ENCODE data around the gene MED27. TPM values are rescaled to one million over a fixed set of nuclear protein-coding genes. Genes with fewer than 3 reads are reported as not detected.

MED27 gene
- total and polyA plus RNA-seq, 2 of the 8 experiments (the other 6 are each of a cell fraction or from before 2014, with no cell fraction given), result 29.9 to 56.5 TPM

- peak in 1 of 2 experiments; percentile 66 for DNase-seq (ENCODE audit: low read depth in 1 of 2, low spot score in 2 of 2)
- Histone ChIP-seq H3K14ac (ENCODE audit: insufficient read length) (no peak overlapping the region), H3K9me3 (ENCODE audit: insufficient read depth in 2 of 2, low read depth in 1 of 2, low read length in 1 of 2) (peaks cover 0 to 6% of the 10 kb centered on the region in 2 experiments; a peak in 2 of 4 replicates), H3K79me1 (ENCODE audit: low read depth, low read length) (no peaks in the 10 kb centered on the region), H2AK5ac (ENCODE audit: low read depth, low read length) (no peak overlapping the region), H3K4me2 (ENCODE audit: insufficient read depth in 1 of 2, low read depth in 2 of 2, low read length in 2 of 2) (no peak overlapping the region), H3K23me2 (ENCODE audit: low read depth, low read length) (no peaks in the 10 kb centered on the region), H4K8ac (ENCODE audit: extremely low read depth, insufficient read depth, low read length) (no peak overlapping the region), H4K5ac (ENCODE audit: insufficient read length, low read depth, low read length) (no peak overlapping the region), H3K18ac (ENCODE audit: extremely low read depth, low read length) (peak overlapping the region; percentile 48; the same call in 1 of the 2 replicates), H2BK120ac (replicated peaks; ENCODE audit: low read depth, low read length) (no peak overlapping the region), H2AFZ (ENCODE audit: low read length) (no peak overlapping the region), H3K27ac (ENCODE audit: low read depth, low read length) (no peak overlapping the region), H3K79me2 (ENCODE audit: control insufficient read depth in 1 of 2, insufficient read depth in 2 of 2, low read length in 2 of 2) (no peaks in the 10 kb centered on the region), H2BK5ac (ENCODE audit: low read depth, low read length) (no peak overlapping the region), H3K4me3 (ENCODE audit: extremely low read depth in 1 of 4, insufficient read depth in 2 of 4, low read depth in 3 of 4, low read length in 4 of 4) (no peak overlapping the region), H3K23ac (ENCODE audit: insufficient read length) (no peak overlapping the region), H3K56ac (replicated peaks; ENCODE audit: insufficient read length, low read depth, low read length) (no peak overlapping the region), H3K4me1 (replicated peaks in 1 of 4; ENCODE audit: control insufficient read depth in 3 of 4, insufficient read depth in 4 of 4, low read length in 3 of 4) (peaks cover 0 to 3% (median 0%) of the 10 kb centered on the region in 4 experiments; a peak in 2 of 7 replicates), H2BK12ac (ENCODE audit: low read depth, low read length) (no peak overlapping the region), H3K36me3 (ENCODE audit: control insufficient read depth in 2 of 4, insufficient read depth in 4 of 4, low read length in 3 of 4) (no peaks in the 10 kb centered on the region), H3K4ac (replicated peaks; ENCODE audit: insufficient read length, low read depth, low read length) (no peak overlapping the region), H4K91ac (replicated peaks; ENCODE audit: insufficient read length, low read length) (no peak overlapping the region), H2BK15ac (ENCODE audit: low read length) (no peak overlapping the region; the same call in 1 of the 2 replicates), H2BK20ac (ENCODE audit: low read length) (no peak overlapping the region), H3K9ac (replicated peaks in 1 of 4; ENCODE audit: extremely low read depth in 1 of 4, low read depth in 3 of 4, low read length in 3 of 4) (no peak overlapping the region), H4K20me1 (replicated peaks in 1 of 2; ENCODE audit: control insufficient read depth in 1 of 2, insufficient read depth in 2 of 2, low read length in 2 of 2) (no peaks in the 10 kb centered on the region), H3K27me3 (replicated peaks in 1 of 4; ENCODE audit: control insufficient read depth in 3 of 4, extremely low read depth in 1 of 4, insufficient read depth in 3 of 4, low read length in 3 of 4) (no peaks in the 10 kb centered on the region)
- FAIRE-seq, result no peak
- POLR2A ChIA-PET (ENCODE audit: partially characterized antibody), result no interaction called here
- 65% methylated on average over 10 of the region's 10 CpGs; no CpG with 5 or more reads in 1 of the 2 experiments for WGBS, 2 experiments (ENCODE audit: extremely low coverage in 1 of 2, insufficient coverage in 1 of 2, insufficient read length in 1 of 2, insufficient replicate concordance in 2 of 2, low coverage in 1 of 2, low lambda C conversion rate in 2 of 2, missing lambda C conversion rate in 1 of 2)
- CTCF ChIA-PET (ENCODE audit: partially characterized antibody), result interaction anchor here (0.6 to 3.7 kb wide), 16 partner anchors 9 to 1025 kb away, joined by 3 to 20 read pairs (median 4); no protein-coding TSS in a partner anchor
- peak in 2 of 3 experiments; percentile 59 to 68; a peak in 3 of 4 replicates for TF ChIP-seq CTCF (IDR thresholded peaks at IDR 0.05; ENCODE audit: control extremely low read depth in 1 of 3, insufficient read depth in 1 of 3, low read depth in 1 of 3, low read length in 3 of 3)
- TF ChIP-seq CTBP2 (IDR thresholded peaks at IDR 0.05; ENCODE audit: borderline replicate concordance, insufficient read depth, insufficient read length, low read length), result no peak
- TF ChIP-seq YY1 (IDR thresholded peaks at IDR 0.05; ENCODE audit: low read depth, low read length), result peak; percentile 58; the same call in 1 of the 2 replicates
- 0 out of 2 replicates have a peak, but pooled peaks have one; percentile 38 for TF ChIP-seq MAX (IDR thresholded peaks at IDR 0.05)
- TF ChIP-seq RAD21 (IDR thresholded peaks at IDR 0.05 in 1 of 2, conservative IDR thresholded peaks at IDR 0.05 in 1 of 2; ENCODE audit: low read depth in 2 of 2, low read length in 2 of 2), result peak; percentile 60 to 66
- no peak for TF ChIP-seq TAF1 (IDR thresholded peaks at IDR 0.05; ENCODE audit: low read depth, low read length)
- no peak for TF ChIP-seq ATF3 (IDR thresholded peaks at IDR 0.05; ENCODE audit: insufficient read depth, low read depth, low read length)
- peak; percentile 62; the same call in 1 of the 2 replicates for TF ChIP-seq GABPA (IDR thresholded peaks at IDR 0.05; ENCODE audit: borderline replicate concordance, insufficient read depth, low read length)
Measured at GRCh38 chr9:131837316-131837715, 242.4 kb downstream of the MED27 start.
